ENCODE measurements around the gene DIS3L2.

DNA sequence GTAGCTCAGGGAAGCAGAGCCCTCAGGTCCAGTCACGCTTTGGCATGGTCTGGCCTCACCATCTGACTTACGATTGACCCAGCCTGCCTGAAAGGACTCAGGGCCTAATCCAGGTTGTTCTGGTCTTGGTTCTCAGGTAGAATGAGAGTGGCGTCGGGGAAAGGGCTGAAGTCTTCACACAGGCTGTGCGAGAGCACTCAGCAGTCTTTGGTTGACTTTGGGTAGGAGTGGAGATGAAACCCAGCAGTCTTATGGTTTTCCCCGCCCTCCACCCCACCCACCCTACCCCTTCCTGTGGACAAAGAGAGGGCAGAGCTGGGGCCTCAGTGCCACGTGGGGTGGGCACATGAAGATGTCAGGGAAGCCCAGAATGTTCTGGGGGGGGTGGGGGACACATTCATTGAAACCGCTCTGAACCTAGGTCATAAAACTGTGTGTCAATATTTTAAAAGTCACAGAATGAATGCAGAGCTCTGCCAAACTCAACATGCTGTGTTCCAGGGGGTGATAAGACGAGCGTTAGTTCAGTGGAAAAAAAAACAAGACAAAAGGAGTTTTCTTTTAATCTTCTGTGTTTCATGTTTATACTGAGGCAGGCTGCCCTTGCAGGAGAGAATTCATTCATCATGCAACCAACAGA is 358.4 kb downstream of the DIS3L2 start:
- TF ChIP-seq, protein P1, sequence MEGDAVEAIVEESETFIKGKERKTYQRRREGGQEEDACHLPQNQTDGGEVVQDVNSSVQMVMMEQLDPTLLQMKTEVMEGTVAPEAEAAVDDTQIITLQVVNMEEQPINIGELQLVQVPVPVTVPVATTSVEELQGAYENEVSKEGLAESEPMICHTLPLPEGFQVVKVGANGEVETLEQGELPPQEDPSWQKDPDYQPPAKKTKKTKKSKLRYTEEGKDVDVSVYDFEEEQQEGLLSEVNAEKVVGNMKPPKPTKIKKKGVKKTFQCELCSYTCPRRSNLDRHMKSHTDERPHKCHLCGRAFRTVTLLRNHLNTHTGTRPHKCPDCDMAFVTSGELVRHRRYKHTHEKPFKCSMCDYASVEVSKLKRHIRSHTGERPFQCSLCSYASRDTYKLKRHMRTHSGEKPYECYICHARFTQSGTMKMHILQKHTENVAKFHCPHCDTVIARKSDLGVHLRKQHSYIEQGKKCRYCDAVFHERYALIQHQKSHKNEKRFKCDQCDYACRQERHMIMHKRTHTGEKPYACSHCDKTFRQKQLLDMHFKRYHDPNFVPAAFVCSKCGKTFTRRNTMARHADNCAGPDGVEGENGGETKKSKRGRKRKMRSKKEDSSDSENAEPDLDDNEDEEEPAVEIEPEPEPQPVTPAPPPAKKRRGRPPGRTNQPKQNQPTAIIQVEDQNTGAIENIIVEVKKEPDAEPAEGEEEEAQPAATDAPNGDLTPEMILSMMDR (IDR thresholded peaks at IDR 0.05; ENCODE audit: low read depth, low read length), result no peak
- no peak for TF ChIP-seq EZH2phosphoT487 (IDR thresholded peaks at IDR 0.05; ENCODE audit: low read depth)

Measured in OCI-LY3 (cell line).